DMS 273 (cell line): ENCODE data around the gene CADM3.

ENCODE experiments used
- DNase-seq: peaks from one replicate; lab custom pipeline; 2025; ENCODE audit not compliant: unreplicated experiment; lab: John Stamatoyannopoulos, UW

Gene CADM3

DNA sequence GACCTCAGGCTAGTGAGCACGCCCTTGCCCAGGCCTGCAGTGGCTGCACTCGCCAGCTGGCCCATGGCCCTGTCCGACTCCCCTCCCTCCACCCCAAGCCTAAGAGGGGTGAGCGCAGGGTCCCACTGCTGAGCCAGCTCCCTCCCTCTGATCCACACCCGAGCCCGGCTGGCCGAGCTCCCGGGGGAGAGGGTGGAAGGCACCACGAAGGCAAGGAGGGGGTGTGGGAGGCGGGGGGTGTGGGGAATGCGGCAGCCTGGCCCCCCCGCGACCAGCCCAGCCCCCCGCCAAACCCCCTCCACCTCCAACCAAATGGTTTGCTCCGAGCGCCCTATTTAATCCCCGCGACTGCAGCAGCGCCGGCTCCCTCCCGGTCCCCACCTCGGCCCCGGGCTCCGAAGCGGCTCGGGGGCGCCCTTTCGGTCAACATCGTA, at the start of gene CADM3:
CADM3 (plus strand) TSS at position 362 of the 434 bp plus-strand sequence. CDS start 151 bp downstream, outside the sequence.
- DNase-seq: peak; percentile 37

DNA sequence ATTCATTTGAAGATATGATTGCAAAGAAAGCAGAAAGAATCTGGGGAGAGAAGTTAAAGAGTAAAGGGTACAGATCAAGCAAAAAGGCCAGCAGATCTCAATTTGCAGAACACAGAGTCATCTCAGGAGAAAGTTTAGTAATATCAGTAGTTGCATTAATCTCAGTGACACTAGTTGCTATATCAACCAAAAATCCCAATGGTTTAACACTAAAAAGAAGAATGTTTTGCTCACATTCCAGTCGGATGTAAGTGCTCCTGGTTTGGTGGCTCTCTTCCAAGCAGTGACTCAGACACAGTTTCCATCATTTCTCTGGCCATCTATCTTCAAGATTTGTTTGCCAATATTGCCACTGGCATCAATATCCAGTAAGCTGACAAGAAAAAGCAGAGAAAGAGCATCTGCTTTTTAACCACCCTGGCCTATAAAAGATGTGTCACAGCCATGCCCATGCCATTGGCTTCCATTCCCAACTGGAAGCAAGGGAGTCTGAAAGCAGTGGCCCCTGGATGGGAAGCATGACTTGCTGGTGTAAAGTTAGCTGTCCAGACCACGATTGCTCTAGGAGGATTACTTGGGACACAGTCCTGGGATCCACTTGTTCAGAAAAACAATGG, 49.3 kb upstream of the CADM3 start:
- DNase-seq: no peak

DNA sequence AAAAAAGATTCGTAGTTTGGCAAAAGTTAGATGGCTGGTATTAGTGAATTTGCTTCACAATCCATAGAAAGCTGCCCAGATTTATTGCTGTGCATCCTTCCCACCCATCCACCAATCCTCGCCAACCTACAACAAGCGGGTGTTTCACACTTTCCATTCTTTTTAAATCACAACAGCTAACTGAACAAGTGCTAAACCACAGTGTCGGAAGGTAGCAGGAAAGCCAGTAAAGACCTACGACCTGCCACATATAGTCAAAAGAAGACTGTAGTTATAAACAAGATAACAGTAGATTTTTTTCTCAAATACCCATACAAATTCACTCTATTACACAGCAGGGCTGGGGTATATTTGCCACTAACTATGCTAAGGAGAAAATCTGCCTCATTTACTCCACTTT, 47.8 kb upstream of the CADM3 start:
- DNase-seq: no peak

DNA sequence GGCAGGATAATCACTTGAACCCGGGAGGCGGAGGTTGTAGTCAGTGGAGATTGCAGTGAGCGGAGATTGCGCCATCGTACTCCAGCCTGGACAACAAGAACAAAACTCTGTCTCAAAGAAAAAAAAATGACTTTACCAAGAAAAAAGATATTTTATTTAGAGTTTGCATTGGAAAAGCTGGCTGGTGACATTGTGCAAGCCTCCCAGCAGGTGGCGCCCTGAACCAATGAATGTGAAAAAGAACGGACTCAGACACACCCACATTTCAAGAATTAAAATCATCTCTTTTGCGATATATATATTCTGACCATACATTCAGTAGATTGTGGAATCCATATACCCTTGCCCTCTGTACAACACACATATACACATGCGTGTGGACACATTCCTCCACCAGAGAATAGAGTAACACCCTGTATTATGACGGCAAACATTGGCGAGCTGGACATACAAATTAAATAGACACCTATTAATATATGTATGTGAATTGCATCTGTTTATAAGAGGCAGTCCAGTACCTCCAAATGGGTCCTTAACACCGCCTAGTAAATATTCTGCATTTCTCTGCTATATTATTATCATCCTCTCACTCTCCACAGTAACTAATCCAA, 39.0 kb upstream of the CADM3 start:
- peak; percentile 74 for DNase-seq

DNA sequence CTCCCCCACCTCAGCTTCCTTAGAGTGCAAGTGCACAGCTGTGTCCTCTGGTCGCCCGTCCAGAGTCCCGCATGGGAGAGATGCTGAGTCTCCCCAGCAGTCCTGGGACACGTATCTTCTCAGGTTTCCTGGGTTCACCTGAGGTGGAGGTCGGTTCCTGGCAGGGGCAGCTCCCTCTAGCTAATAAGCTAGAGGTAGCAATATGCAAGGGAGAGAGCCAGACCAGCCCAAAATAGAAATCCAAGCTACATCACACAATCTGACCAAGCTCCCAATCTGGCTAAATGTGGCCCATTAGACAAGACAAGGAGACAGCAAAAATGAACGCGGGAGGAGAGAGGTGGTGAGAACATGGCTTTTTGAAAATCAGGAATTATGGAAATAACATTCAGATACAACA, 30.9 kb upstream of the CADM3 start:
- DNase-seq: no peak

- DNase-seq: peak; percentile 3
Observed at GRCh38 chr1:159141584-159142390, 29.6 kb upstream of the CADM3 start.

GRCh38 chr1:159142391-159142663, 29.1 kb upstream of the CADM3 start:
- DNase-seq: no peak

- DNase-seq: no peak
Observed at GRCh38 chr1:159142726-159143510, 28.5 kb upstream of the CADM3 start.

GRCh38 chr1:159144571-159144970, 26.8 kb upstream of the CADM3 start:
- no peak for DNase-seq

DNA sequence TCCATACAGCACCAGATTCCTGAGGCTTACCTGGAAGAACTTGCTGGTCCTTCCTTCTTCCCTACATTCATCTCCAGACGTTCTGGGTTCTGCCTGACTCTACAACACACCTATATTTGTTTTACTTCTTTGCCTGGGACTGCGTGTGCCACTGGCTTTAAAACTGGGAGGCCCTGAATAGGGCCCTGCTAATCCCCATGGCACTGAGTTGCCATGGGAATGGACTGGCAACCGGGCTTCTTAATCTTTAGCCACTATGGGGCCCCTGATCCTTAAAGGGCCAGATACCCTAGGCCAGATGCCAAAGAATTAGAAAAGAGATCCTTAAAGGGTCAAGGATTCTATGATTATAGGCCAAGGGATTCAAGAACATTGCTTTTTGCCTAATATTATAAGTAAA, 24.4 kb upstream of the CADM3 start:
- no peak for DNase-seq

DNA sequence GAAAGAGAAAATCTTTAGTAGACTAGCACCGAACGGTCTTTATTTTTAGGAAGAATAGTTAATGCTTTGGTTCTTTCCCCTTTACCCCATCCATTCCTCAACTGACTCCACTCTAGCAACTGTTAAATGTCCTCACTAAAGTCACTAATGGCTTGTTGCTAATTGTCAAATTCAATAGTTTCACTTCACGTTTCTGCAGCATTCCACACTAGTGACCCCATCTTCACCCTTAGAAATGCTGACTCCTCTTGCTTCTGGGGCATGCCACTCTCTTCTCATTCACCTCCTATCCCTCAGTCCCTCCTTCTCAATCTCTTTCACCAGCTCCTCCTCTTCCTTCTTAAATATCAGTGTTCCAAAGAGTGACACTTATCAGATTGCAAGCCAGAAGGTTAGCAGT, 19.4 kb upstream of the CADM3 start:
- no peak for DNase-seq

GRCh38 chr1:159161001-159161718, 10.3 kb upstream of the CADM3 start:
- peak; percentile 82 for DNase-seq

GRCh38 chr1:159161719-159162026, 9.7 kb upstream of the CADM3 start:
- DNase-seq: no peak

GRCh38 chr1:159162516-159163265, 8.7 kb upstream of the CADM3 start:
- no peak for DNase-seq

- DNase-seq: peak; percentile 4
Observed at GRCh38 chr1:159163614-159164228, 7.7 kb upstream of the CADM3 start.

DNA sequence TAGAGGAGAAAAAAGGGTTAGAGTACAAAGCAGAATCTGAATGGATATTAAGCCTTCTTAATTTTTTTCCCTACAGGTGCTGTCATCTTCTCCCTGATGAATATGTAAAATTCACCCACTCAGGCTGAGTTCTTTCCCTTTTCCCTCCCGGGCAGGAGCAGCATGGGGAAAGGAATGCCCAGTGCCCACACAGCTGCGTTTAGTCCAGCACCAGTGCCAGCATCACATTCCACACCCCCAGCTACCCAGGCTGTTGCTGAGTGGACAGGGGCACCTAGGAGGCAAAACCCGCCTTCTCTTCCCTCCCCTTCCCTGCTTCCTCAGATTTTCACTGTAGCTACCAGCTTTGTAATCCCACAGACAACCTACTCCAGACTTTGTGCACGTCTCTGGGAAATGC, 3.4 kb upstream of the CADM3 start:
- DNase-seq: no peak

DNA sequence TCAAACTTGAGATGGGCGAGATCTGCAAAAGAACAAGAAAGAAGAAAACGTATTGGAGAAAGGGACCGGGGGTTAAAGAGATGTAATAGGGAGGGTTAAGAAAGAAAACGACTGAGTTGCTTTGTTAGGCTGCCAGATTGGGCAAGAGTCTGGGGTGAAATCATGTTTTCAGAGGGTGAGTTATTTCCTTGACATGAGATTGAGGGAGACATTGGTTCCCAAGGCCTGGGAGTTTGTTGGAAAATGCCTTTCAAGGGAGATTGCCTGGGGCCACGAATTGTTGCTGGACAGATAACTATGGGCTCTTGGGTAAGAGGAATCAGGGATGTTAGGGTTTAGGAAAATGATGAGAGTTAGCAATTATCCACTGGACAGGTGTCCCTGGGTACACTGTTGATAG, 776 bp upstream of the CADM3 start:
- no peak for DNase-seq

DNA sequence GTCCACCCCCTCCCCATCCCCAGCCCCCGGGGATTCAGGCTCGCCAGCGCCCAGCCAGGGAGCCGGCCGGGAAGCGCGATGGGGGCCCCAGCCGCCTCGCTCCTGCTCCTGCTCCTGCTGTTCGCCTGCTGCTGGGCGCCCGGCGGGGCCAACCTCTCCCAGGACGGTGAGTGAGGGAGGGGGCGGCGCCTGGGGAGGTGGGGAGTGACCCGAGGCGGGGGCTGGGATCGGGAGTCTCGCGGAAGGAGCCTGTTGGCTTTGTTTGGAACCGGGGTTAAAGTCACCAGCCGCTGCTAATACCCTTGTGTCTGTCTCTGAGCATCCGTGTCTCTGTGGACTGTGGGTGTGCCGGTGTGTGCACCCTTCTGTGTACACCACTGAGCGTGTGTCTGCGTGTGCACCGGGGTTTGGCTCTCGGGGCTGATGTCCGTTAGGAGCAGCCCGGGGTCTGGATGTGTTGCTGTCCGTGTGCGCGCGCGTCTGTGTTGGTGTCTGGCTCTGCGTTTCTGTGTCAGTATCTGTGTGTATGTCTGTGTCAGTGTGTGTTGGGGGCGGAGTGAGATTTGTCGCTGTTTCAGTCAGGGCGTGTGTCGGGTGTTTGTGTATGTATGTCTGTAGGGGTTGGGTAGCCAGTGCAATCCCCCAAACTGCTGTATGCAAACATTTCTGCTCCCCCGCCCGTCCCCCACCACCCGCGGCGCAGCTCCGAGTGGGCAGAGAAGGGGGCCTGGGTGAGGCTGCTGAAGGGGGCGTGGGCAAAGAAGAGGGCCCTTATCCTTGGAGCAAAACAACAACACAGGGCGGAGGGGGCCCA, 480 bp downstream of the CADM3 start:
- DNase-seq: peak; percentile 37

GRCh38 chr1:159172614-159173291, 1.3 kb downstream of the CADM3 start:
- DNase-seq: peak; percentile 26
